GM19455 (cell line): ENCODE results near the gene RAB3B.
"Not testable (repeated sequence)": the region's sequence is repeated elsewhere in the genome, so short reads cannot be mapped to it uniquely, and the experiment has no call there.

Experiments used
- ATAC-seq: cut with Tn5 transposase; IDR thresholded peaks from one replicate; pipeline ENCODE4 v1.9.1; 2021; ENCODE audit not compliant: unreplicated experiment

RAB3B gene

GRCh38 chr1:51922040-51922439, 68.5 kb downstream of the RAB3B start:
- ATAC-seq, result no peak

DNA sequence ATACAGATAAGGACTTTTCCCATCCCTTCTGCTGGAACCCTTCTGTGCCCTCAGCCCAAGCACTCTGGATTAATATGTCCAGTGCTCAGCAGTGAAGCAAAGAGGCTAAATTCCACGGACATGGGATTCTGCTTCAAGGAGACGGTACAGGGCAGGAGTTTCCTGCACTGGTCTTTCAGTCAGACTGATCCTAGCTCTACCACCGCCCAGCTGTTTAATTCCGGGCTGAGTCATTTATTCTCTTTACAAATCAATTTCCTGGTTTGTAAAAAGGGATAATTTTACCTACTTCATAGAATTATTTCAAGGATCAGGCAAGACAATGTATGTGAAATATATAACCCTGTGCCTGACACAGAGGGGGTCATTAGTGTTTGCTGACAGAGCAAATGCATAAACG, 70.4 kb downstream of the RAB3B start:
- ATAC-seq, result no peak

GRCh38 chr1:51919684-51920083, 70.8 kb downstream of the RAB3B start:
- no peak for ATAC-seq

DNA sequence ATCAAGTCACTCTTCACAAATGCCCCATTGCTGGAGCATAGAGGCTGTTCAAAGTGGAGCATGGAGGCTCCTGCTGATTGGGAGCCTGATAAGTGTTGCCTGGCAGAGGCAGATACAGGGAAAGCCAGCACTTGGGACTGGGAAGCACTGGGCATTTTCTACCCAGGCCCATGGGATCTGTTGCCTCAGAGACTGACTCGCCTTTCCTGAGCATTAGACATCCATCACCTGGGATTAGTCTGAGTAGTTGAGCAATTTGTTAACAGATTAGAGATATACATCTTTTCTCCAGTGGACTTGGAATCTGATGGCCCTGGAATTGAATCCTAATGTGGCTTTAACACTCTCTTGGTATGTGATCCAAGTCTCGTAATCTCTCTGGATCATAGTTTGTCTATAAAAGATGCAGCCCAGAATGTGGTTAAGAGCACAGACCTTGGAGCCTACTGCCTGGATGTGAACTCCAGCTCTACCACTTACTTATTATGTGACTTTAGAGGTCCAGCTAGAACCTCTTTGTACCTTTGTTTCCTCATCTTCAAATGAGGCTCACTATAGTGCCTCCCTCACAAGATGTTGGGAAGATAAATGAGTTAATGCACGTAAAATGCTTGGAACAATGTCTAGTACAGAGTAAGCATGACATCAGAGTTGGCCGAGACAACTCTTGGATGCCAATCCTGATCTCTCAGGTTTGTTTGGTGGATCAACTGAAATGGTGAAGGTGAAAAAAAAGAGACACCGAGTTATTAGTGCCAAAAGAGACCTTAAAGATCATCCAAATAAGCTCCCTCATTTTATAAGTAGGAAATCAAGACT, 73.7 kb downstream of the RAB3B start:
- no peak for ATAC-seq

GRCh38 chr1:51915951-51916350, 74.5 kb downstream of the RAB3B start:
- ATAC-seq, result no peak

DNA sequence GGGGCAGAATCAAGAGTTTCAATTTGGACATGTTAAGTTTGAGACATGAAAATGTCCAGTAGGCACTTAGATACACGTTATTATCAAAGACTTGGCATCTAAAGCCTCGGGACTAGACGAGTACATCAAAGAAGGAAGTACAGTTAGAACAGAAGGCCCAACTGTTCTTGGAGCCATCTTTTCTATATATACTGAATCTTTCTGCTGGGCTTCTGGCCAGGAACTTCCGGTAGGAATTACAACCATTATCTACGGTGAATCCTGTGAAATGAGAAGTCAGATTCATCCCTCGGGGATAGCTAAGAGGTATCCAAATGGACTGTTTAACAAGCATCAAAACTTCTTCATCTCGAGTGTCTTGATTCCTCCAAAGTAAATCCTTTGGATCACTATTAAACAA, 77.6 kb downstream of the RAB3B start:
- ATAC-seq, result no peak

GRCh38 chr1:51910221-51911000, 80.1 kb downstream of the RAB3B start:
- no peak for ATAC-seq

- ATAC-seq, result no peak
Measured at GRCh38 chr1:51908499-51908898, 82.0 kb downstream of the RAB3B start.

- no peak for ATAC-seq
Measured at GRCh38 chr1:51907079-51907702, 83.3 kb downstream of the RAB3B start.

DNA sequence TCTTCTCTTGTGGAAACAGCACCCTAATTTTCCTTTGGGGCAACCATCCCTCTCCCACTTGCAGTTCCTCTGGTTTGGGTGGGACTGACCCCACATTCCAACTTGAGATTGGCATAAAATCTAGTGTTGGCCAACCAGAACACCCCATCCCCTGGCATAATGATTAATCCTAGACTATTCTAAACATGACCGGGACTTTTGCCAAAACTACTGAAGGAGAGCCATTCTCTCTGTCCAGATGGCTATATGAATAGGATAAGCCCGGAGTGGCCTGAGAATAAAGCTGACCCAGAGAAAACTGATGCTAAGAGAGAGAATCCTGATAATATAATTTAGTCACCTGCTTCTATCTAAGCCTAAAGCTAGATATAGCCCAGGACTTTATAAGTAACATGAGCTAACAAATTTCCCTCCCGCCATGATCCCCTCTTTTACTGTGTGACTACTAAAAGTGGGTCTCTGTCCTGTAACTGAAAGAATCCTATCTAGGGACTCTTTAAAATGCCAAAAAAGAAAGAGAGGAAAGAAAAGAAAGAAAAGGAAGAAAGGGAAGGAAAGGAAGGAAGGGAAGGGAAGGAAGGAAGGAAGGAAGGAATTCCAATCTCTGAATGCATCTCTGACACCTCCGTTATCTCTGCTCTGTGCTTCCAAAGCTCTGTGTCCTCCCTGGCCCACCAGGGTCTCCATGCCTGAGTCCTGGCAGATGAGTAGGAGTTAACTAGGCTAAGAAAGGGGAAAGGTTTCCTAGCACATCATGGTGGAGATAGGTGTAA, 84.0 kb downstream of the RAB3B start:
- no peak for ATAC-seq

- ATAC-seq, result no peak
Measured at GRCh38 chr1:51902456-51902855, 88.0 kb downstream of the RAB3B start.

DNA sequence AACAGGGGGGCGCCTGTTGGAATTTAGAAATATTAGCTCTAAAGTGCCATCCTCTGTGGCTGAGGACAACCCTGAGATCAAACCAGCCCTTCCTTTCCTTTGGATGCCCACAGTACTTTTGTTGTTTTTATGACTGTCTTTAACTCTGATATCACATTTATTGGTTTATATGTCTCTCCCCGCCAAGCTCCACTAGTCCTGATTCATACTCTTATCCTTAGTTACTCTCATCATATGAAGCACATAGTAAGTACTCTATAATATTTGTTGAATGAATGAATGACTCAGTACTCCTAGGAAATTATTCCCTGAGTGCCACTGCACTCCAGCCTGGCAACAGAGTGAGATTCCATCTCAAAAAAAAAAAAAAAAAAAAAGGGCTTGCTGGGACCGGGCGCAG, 89.3 kb downstream of the RAB3B start:
- ATAC-seq, result no peak

DNA sequence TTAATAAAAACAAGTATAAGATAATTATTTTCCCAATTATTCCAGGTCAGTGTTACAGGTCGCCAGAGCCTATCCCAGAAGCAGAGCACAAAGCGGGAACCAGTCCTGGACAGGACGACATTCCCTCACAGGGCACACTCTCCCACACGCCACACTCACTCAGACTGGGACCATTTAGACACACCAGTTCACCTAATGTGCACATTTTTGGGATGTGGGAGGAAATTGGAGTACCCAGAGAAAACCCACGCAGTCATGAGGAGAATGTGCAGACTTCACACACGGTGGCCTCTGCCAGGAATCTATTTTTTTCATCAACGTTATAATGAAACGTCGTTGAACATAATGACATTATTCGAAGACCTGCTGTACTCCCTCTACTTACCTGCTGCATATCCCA, 91.5 kb downstream of the RAB3B start:
- no peak for ATAC-seq

GRCh38 chr1:51898090-51898734, 92.3 kb downstream of the RAB3B start:
- no peak for ATAC-seq

DNA sequence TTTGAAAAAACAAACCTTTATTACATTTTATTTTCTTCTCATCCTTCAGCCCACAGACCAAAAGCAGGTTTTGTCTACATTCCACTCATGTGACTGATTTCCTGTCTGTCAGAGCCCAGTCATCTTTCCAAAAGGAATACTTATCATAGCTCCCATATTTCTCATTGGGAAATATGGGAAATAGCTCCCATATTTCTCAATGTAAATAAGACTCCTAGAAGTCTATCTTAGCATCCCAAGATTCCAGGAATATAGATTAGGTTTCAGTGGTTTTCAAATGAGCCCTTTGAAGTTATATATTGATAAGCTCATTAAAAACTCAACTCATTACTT, 92.8 kb downstream of the RAB3B start:
- ATAC-seq, result no peak

DNA sequence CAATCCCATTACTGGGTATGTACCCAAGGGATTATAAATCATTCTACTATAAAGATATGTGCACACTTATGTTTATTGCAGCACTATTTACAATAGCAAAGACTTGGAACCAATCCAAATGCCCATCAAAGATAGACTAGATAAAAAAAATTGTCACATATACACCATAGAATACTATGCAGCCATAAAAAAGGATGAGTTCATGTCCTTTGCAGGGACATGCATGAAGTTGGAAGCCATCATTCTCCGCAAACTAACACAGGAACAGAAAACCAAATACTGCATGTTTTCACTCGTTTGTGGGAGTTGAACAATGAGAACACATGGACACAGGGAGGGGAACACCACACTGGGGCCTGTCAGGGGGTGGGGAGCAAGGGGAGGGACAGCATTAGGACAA, 95.8 kb downstream of the RAB3B start:
- ATAC-seq, result not testable (repeated sequence)

- peak; percentile 91 for ATAC-seq
Measured at GRCh38 chr1:51878616-51879336, 111.7 kb downstream of the RAB3B start, which contains the start of gene NRDC. TSS of gene NRDC (minus strand) at chr1:51878727. CDS start at chr1:51878615, 112 bp downstream.

GRCh38 chr1:51878308-51878615, 112.2 kb downstream of the RAB3B start:
- ATAC-seq, result peak; percentile 27

GRCh38 chr1:51877434-51878307, 112.8 kb downstream of the RAB3B start:
- ATAC-seq, result no peak
